ENCODE data around the gene GOLGB1. TPM values are rescaled to one million over a fixed set of nuclear protein-coding genes. Genes with fewer than 3 reads are reported as not detected.
"Not testable (repeated sequence)": the region's sequence is repeated elsewhere in the genome, so short reads cannot be mapped to it uniquely, and the experiment has no call there.

Gene GOLGB1
- total and polyA plus RNA-seq, 2 donors (not counting 3 experiments of a cell fraction or from before 2014, with no cell fraction given): 7.4 to 42.7 TPM

- H3K4me3 ChIP-seq (replicated peaks in 1 of 3; ENCODE audit: insufficient read depth in 1 of 3, low read depth in 1 of 3, low read length in 3 of 3): peak overlapping the region in 1 of 3 experiments; percentile 84
- TF ChIP-seq MYC (IDR thresholded peaks at IDR 0.05; ENCODE audit: low read depth, low read length) (no peak), GATA2 (IDR thresholded peaks at IDR 0.05; ENCODE audit: insufficient read depth, insufficient read length, low read depth, low read length) (no peak), JUN (IDR thresholded peaks at IDR 0.05; ENCODE audit: borderline replicate concordance, insufficient read depth, insufficient read length, low read depth) (no peak), EZH2 (IDR thresholded peaks at IDR 0.05; ENCODE audit: borderline replicate concordance, low read depth, low read length, severe bottlenecking) (no peak), MAX (IDR thresholded peaks at IDR 0.05; ENCODE audit: insufficient read depth, insufficient read length) (no peak), FOS (IDR thresholded peaks at IDR 0.05; ENCODE audit: borderline replicate concordance, insufficient read depth, low read length) (no peak), POLR2AphosphoS5 (IDR thresholded peaks at IDR 0.05; ENCODE audit: insufficient read depth, low read depth, low read length) (no peak), POLR2A (IDR thresholded peaks at IDR 0.05; ENCODE audit: low read depth, low read length) (no peak)
- TF ChIP-seq, protein P1, sequence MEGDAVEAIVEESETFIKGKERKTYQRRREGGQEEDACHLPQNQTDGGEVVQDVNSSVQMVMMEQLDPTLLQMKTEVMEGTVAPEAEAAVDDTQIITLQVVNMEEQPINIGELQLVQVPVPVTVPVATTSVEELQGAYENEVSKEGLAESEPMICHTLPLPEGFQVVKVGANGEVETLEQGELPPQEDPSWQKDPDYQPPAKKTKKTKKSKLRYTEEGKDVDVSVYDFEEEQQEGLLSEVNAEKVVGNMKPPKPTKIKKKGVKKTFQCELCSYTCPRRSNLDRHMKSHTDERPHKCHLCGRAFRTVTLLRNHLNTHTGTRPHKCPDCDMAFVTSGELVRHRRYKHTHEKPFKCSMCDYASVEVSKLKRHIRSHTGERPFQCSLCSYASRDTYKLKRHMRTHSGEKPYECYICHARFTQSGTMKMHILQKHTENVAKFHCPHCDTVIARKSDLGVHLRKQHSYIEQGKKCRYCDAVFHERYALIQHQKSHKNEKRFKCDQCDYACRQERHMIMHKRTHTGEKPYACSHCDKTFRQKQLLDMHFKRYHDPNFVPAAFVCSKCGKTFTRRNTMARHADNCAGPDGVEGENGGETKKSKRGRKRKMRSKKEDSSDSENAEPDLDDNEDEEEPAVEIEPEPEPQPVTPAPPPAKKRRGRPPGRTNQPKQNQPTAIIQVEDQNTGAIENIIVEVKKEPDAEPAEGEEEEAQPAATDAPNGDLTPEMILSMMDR (IDR thresholded peaks at IDR 0.05; ENCODE audit: extremely low read depth in 1 of 2, insufficient read depth in 1 of 2, low read depth in 1 of 2, low read length in 2 of 2): no peak
- H4K20me1 ChIP-seq (replicated peaks; ENCODE audit: control insufficient read depth, extremely low read depth, insufficient read depth, low read length): no peaks in the 10 kb centered on the region
- peaks cover 38% of the 10 kb centered on the region for H3K79me2 ChIP-seq (ENCODE audit: control insufficient read depth, insufficient read depth, low read length)
- peaks cover 4 to 13% of the 10 kb centered on the region in 2 experiments for H3K27me3 ChIP-seq (ENCODE audit: control insufficient read depth in 2 of 2, insufficient read depth in 2 of 2, low read length in 2 of 2)
- POLR2A ChIA-PET: no interaction called here
- H3K9me3 ChIP-seq (replicated peaks; ENCODE audit: control insufficient read depth, insufficient read depth, low read length): no peaks in the 10 kb centered on the region
- H3K4me2 ChIP-seq (ENCODE audit: insufficient read depth, low read length): peak overlapping the region; percentile 90
- no TSS peak for BruUV-seq (replicated peaks)
- no peaks in the 10 kb centered on the region for H3K9me1 ChIP-seq (replicated peaks; ENCODE audit: control insufficient read depth, extremely low read depth, insufficient read depth, low read length)
- FAIRE-seq: no peak
- intact Hi-C loops (cut with micrococcal nuclease): loop anchor here (5.0 kb wide), 1 partner anchor 249 kb away; no protein-coding TSS in a partner anchor
- dilution Hi-C loops (cut with MboI; ENCODE audit: extremely low pct_ligation_motif_present, low sequenced_read_pairs): no loop called here
- DNase-seq (ENCODE audit: low read depth, low spot score): no peak
- peak overlapping the region; percentile 82 for H3K9ac ChIP-seq (replicated peaks; ENCODE audit: extremely low read depth, insufficient read depth, low read length)
- H3K36me3 ChIP-seq (ENCODE audit: control insufficient read depth in 2 of 2, extremely low read depth in 1 of 2, insufficient read depth in 2 of 2, low read length in 2 of 2): no peaks in the 10 kb centered on the region
- CTCF ChIA-PET: no interaction called here
- H3K27ac ChIP-seq (ENCODE audit: insufficient read depth, low read depth, low read length): no peak overlapping the region
- H3K4me1 ChIP-seq (ENCODE audit: control insufficient read depth, extremely low read depth, insufficient read depth, low read length): peaks cover 20% of the 10 kb centered on the region
- no peak overlapping the region for H2AFZ ChIP-seq (ENCODE audit: low read depth, low read length)
These were observed 1.6 kb downstream of the GOLGB1 start for GRCh38 chr3:121747976-121748375.

DNA sequence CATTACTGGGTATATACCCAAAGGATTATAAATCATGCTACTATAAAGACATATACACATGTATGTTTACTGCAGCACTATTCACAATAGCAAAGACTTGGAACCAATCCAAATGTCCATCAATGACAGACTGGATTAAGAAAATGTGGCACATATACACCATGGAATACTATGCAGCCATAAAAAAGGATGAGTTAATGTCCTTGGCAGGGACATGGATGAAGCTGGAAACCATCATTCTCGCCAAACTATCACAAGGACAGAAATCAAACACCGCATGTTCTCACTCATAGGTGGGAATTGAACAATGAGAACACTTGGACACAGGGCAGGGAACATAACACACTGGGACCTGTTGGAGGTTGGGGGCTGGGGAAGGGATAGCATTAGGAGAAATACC lies 6.4 kb downstream of the GOLGB1 start:
- H3K9me3 ChIP-seq (replicated peaks; ENCODE audit: control insufficient read depth, insufficient read depth, low read length); H3K27ac ChIP-seq (ENCODE audit: insufficient read depth, low read depth, low read length); CTCF ChIA-PET; BruUV-seq (replicated peaks); DNase-seq (ENCODE audit: low read depth, low spot score); H3K27me3 ChIP-seq (ENCODE audit: control insufficient read depth in 2 of 2, insufficient read depth in 2 of 2, low read length in 2 of 2); H3K4me3 ChIP-seq (replicated peaks in 1 of 3; ENCODE audit: insufficient read depth in 1 of 3, low read depth in 1 of 3, low read length in 3 of 3); intact Hi-C loops (cut with micrococcal nuclease); dilution Hi-C loops (cut with MboI; ENCODE audit: extremely low pct_ligation_motif_present, low sequenced_read_pairs); FAIRE-seq; H3K4me2 ChIP-seq (ENCODE audit: insufficient read depth, low read length); POLR2A ChIA-PET; H3K9me1 ChIP-seq (replicated peaks; ENCODE audit: control insufficient read depth, extremely low read depth, insufficient read depth, low read length); H3K9ac ChIP-seq (replicated peaks; ENCODE audit: extremely low read depth, insufficient read depth, low read length); H4K20me1 ChIP-seq (replicated peaks; ENCODE audit: control insufficient read depth, extremely low read depth, insufficient read depth, low read length); H3K4me1 ChIP-seq (ENCODE audit: control insufficient read depth, extremely low read depth, insufficient read depth, low read length); H3K36me3 ChIP-seq (ENCODE audit: control insufficient read depth in 2 of 2, extremely low read depth in 1 of 2, insufficient read depth in 2 of 2, low read length in 2 of 2); H2AFZ ChIP-seq (ENCODE audit: low read depth, low read length): not testable (repeated sequence)
- peaks cover 58% of the 10 kb centered on the region for H3K79me2 ChIP-seq (ENCODE audit: control insufficient read depth, insufficient read depth, low read length)
